Body of pancreas (tissue), 4 donors: ENCODE results near the gene NUP210.

Experiments
- POLR2A ChIP-seq, 3 donors: fragments of 450-650 bp; IDR thresholded peaks; one replicate each; pipeline ENCODE4 v1.6.1; 2016; ENCODE audit warnings: antibody characterized with exemption in 3 of 3, mild to moderate bottlenecking in 2 of 3
- TF ChIP-seq, protein P1 (sequence below), 7 experiments: fragments of 450-650 bp in 4 of 7; fragments of 200-600 bp in 3 of 7; sonication (generic) in 3 of 7; IDR thresholded peaks; one replicate each; pipeline ENCODE4 v1.5.1; 2016 to 2019; ENCODE audit warnings: antibody characterized with exemption in 7 of 7

DNA sequence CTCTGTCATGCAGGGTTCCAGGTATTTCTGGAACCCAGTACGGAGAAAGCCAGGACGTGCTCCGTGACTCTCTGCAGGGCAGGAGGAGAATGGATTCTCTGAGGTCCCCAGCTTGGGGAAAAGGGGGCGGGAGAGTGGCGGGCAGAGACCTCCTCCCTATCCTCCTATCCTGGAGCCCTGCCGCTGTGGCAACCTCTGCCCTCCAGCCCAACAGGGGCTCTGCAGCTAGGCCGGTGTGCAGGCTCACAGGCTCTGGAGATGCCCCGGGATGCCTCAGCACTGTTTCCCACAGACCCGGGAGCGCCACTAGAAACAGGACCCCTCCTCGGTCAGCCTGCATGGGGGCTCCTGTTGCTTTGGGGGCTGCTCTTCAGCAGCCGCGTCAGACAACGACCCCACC, 43.1 kb downstream of the NUP210 start:
- TF ChIP-seq, protein P1, sequence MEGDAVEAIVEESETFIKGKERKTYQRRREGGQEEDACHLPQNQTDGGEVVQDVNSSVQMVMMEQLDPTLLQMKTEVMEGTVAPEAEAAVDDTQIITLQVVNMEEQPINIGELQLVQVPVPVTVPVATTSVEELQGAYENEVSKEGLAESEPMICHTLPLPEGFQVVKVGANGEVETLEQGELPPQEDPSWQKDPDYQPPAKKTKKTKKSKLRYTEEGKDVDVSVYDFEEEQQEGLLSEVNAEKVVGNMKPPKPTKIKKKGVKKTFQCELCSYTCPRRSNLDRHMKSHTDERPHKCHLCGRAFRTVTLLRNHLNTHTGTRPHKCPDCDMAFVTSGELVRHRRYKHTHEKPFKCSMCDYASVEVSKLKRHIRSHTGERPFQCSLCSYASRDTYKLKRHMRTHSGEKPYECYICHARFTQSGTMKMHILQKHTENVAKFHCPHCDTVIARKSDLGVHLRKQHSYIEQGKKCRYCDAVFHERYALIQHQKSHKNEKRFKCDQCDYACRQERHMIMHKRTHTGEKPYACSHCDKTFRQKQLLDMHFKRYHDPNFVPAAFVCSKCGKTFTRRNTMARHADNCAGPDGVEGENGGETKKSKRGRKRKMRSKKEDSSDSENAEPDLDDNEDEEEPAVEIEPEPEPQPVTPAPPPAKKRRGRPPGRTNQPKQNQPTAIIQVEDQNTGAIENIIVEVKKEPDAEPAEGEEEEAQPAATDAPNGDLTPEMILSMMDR (IDR thresholded peaks at IDR 0.05), result no peak
- TF ChIP-seq POLR2A (IDR thresholded peaks at IDR 0.05), result no peak
